DMS153 (cell line): Measurements from ENCODE around the gene HERC3.
"Not testable (repeated sequence)": the region's sequence is repeated elsewhere in the genome, so short reads cannot be mapped to it uniquely, and the experiment has no call there.

Source experiments
- DNase-seq: peaks from one replicate; lab custom pipeline; 2025; lab: John Stamatoyannopoulos, UW

HERC3 gene

DNA sequence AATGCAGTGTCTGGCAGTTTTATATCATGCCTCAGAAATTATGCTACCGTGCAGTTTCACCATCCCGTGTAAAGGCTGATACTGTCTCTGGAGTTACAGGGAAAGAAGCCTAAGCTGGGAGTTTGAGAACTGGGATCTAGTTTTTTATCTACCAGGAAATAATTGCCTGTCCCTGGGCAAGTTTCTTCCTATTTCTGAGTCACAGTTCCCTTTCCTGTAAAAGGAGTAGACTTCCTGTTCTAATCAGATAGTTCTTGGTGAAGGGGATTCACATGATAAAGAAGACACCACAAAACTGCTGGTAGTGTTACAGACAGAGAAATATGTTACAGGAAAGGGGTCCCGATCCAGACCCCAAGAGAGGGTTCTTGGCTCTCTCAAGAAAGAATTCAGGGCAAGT is 17.1 kb downstream of the HERC3 start:
- DNase-seq: no peak

DNA sequence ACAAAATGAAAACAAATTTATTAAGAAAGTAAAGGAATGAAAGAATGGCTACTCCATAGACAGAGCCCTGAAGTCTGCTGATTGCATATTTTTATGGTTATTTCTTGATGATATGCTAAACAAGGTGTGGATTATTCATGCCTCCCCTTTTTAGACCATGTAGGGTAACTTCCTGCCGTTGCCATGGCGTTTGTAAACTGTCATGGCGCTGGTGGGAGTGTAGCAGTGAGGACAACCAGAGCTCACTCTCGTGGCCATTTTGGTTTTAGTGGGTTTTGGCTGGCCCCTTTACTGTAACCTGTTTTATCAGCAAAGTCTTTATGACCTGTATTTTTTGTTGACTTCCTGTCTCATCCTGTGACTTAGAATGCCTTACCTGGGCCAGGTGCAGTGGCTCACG is 17.5 kb downstream of the HERC3 start:
- not testable (repeated sequence) for DNase-seq

DNA sequence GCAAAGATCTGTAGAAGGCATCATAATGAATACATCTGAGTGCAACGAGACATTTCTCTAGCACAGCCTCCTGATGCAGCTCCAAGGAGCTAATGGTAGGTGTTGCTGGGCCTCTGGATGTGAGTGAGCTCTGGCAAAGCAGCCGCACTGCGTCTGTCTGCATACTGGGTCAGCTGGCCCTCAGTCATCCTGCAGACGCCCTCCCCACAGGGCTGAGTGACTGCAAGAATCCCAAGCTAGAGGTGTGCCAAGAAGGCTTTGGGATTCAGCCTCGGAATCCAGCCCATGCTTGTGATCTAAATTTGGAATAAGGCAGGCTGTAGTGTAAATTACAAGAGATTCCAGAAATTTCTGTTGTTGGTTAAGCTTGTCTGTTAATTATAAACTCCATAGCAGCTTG is 18.5 kb downstream of the HERC3 start:
- DNase-seq: no peak

- peak; percentile 91 for DNase-seq
Measured at GRCh38 chr4:88613417-88613875, 21.2 kb downstream of the HERC3 start.

DNA sequence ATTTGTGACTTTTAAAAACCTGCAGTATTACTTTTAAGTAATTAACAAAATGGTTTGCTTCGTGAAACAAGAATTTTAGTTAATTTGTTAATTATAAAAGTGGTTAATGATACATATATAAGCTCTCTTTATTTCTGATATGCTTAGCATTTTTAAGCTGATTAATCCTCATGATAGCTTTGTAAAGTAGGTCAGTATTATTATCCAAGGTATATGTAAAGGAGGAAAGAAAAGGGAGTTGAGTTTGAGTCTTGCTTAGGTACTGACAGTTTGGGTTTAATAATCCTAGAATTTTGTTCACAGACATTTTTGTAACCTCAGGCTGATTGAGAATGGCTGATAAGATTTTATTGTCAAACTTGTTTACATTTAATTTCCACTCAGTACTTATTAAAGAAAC is 21.8 kb downstream of the HERC3 start:
- DNase-seq: no peak

DNA sequence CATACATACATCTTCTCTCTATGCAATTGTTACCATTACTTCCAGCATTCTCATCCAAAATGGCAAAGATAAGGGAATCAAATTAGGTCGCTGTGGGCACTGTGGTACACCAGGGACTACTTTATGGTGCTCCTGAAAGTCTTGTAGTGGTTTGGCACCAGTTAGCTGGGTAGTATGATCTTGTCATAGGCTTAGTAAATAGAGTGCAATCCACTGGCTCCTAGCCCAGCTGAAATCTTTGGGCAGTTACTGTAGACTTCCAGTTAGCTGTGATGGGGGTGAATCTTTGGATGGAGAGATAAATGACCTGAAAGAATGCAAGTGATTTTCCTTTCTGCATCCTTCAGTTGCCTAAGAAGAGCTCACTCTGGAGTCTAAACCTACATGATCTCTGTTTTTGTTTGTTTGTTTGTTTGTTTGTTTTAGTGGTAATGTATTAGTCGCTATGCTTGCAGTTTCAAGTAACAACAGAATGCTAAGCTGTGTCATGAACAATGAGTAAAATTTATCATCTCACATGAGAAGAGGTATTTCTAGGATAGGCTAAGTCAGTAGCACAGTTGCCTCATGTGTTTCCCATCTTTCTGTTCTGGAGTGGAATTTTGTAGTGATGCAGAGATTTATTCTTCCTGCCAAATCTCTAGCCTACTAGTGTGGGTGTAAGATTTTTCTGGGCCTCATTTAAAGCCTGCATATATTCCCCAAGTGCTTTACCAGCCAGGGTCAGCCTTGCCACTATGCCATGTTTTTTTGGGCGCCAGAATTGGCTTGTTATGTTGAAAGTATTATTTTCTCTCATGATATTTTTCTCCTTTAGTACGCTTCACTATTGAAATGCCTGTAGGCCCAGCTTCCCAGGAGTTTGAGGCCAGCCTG is 24.2 kb downstream of the HERC3 start:
- no peak for DNase-seq

- no peak for DNase-seq
Measured at GRCh38 chr4:88618782-88619485, 26.7 kb downstream of the HERC3 start.

DNA sequence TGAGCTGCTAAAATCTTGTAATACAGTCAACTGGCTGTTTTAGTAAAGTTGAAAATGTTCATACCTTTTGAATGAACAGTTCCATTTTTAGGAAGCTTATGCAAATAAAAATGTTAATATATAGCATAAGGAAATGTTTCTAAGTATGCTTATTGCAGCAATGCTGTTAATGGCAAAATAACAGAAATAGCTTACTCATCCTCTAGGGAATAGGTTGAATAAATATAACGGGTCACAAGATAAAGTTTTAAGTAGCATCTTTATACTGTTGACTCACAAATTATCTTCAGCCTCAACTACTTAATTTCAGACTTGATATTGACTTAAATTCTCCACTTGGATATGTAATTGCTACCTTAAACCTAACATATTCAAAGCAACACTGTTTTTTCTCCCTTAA is 27.7 kb downstream of the HERC3 start:
- DNase-seq: no peak

DNA sequence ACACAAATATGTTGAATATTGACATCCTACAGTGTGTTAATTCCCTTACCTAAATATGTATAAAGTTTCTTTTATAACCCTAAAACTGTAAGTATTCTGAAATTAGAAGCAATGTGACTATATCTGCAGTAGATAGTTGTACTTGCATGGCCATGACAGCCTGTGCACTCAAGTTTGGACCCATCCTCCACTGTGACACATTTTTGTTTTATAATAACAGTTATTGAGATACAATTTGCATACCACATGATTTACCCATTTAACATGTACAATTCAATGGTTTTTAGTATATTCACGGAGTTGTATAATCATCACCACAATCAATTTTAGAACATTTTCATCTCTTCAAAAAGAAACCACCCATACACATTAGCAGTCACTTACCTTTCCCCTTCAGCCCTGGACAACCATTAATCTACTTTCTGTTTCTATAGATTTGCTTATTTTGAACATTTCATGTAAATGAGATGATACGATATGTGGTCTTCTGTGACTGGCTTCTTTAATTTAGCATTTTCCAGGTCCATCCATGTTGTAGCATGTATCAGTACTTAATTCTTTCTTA is 29.6 kb downstream of the HERC3 start:
- DNase-seq: no peak

- no peak for DNase-seq
Measured at GRCh38 chr4:88623097-88623496, 30.8 kb downstream of the HERC3 start.

- no peak for DNase-seq
Measured at GRCh38 chr4:88628746-88629145, 36.5 kb downstream of the HERC3 start.

DNA sequence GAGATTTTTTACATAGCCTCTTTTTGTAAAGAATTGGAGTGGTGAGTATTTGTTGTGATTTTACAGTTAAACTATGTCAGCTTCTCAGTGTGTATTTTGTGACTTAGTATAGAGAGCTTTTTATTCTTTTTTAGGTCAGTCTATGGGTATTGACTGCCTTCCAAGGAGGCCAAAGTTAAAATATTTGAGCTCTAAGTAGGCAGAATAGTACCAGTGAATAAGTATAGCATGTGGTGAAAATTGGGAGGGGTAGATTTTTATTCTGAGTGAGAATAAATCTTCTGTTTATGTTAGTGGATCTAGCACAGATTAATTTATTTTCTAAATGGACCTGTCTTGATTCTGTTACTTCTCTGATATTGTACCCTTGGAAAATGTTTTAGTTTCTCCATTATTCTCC is 37.5 kb downstream of the HERC3 start:
- no peak for DNase-seq

DNA sequence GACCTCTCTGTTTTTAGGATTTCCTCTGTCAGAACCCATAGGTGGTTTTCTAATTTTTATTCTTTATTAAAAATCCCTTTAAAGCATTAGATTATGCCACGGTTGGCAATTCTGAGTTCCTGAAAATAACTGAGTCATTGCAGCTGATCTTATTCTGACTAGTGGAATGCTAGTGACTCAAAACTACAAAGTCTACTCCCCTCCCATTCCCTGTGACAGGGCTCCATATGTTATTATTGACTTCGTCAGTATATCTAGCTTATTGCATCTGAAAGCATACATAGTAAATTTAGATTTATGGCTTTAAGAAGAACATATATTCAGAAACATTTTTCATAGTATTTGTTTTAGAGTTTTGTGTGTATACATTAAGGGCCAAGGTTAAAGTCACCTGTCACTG is 38.5 kb downstream of the HERC3 start:
- no peak for DNase-seq

DNA sequence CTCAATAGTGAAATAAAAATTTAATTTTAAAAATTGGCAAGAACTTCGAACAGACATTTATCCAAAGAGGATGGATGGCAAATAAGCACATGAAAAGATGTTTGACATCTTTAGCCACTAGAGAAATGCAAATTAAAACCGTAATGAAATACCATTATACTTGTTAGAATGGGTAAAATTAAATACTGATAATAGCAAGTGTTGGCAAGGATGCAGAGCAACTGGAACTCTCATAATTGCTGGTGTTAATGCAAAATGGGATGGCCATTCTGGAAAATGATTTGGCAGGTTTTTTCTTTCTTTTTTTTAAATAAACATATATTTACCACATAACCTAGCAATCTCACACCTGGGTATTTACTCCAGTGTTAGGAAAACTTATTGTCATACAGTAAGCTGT is 51.7 kb downstream of the HERC3 start:
- no peak for DNase-seq

- no peak for DNase-seq
Measured at GRCh38 chr4:88645994-88646393, 53.7 kb downstream of the HERC3 start.

DNA sequence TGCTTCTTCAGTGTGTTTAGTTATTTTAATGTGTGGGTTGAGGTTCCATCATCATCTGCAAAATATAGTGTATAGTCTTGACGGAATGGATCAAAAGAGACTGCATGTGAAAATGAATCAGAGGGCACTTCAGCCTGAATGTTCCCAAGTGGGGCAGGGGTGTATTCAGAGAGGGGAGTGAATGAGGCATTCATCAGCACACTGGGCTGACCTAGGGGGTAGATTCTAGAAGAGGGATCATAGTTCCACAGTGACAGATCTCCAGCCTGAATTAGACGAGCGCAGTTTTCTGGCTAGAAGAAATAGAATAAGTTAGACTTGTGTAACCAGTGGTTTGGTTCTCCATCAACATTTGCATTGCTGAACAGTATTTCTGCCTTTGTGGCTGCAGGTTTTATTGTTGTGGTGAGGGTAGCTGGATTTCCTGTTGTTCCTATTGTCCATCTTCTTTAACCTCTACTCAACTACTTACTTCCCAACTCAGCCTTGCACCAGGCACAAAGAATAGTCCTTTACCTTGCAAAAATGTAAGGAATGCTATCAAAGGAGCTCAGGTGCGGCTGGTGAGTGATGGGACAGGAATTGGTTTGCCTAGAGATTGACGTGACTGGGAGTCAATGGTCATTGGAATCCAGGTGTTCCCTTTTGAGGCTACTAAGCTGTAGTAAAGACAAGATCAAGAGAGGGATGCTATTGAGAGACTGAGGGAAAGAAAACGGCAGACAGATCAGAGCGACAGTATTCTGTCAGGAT is 54.4 kb downstream of the HERC3 start:
- DNase-seq: no peak

- DNase-seq: no peak
Measured at GRCh38 chr4:88649716-88650115, 57.4 kb downstream of the HERC3 start.

- DNase-seq: no peak
Measured at GRCh38 chr4:88653371-88653946, 61.2 kb downstream of the HERC3 start.

DNA sequence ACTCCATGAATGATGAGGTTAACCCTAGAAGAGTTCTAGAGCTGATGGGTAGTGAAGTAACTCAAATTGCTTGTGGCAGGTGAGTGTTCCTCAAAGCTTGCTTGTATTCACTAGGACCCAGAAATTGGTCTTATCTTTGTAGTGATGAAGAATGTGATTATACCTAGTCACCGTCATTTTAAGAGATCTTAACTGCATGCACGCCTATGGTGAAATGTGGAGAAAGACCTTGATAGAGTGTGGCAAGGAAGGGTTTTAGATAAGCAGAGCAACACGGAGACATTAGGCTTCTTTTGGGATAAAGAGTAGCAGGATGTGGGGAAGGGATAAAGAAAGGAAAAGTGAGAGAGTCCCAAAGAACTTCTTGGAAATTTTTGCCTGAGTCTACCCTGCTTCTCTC is 62.9 kb downstream of the HERC3 start:
- DNase-seq: no peak

DNA sequence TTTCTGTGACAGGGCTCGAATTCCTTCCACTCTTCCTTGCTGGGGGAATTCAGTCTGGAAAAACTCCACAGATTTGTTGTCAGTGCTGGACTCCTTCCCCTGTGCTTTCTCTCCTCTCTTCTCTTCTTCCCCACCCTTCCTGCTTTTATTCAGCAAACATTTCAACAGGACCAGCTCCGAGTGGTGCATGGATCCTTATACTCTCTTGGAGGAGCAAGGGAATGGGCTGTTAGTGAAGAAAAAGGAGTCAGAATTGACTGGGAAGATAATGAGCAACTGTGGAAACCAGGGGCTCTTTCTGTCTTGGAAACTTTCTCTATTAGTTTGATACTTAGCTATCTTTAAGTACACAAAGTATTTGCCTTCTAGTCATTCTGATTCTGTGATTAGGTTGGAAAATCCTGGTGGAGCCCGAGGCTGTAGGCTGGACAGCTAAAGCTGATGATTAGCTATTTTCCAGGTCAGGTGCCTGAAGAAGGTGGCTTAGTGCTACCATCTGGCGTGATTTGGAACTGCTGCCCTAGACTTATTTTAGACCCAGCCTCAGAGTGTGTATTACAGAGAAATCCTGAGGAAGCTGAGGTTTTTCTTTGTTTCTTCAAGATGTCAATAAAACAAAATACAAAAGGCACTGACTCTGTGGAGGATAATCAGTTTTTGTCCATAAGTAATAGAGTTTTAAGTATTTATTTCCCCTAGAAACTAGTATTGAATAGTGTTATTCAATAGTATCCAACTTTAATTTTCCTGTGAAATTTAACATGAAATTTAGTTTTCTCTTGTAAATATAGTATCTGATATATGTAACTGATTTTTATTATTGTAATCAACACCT is 67.0 kb downstream of the HERC3 start:
- DNase-seq: peak; percentile 53

DNA sequence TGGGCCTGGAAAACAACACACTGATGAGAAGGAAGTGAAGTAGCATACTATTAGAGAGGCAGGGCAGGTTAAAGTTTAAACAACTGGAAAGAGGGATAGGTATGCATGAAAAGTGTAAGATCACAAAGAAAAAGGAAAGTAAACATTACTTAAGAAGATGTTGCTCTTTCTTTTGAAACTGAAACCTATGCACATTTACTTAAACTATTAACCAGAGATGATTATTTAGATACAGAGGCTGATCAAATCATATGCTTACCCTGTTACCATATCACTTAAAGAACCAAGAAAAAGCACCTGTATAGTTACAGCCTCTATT is 67.6 kb downstream of the HERC3 start:
- DNase-seq: no peak
